Measurements from ENCODE around the gene BRICD5.

Gene BRICD5

GRCh38 chr16:2236337-2237101, 25.9 kb upstream of the BRICD5 start, which contains the start of gene DNASE1L2:
TSS of gene DNASE1L2 (plus strand) at chr16:2236444. CDS start at chr16:2236817, 373 bp downstream.
- TF ChIP-seq CTCF (IDR thresholded peaks at IDR 0.05; ENCODE audit: low read depth, low read length, missing control alignments) = no peak
- H3K4me3 ChIP-seq (ENCODE audit: low read depth, low read length) = no peak within 1 kb of the TSS
- no peak for DNase-seq (ENCODE audit: low read depth)

GRCh38 chr16:2235695-2236336, 25.2 kb upstream of the BRICD5 start:
- no peak overlapping the region for H3K4me3 ChIP-seq (ENCODE audit: low read depth, low read length)
- DNase-seq (ENCODE audit: low read depth) = no peak
- TF ChIP-seq CTCF (IDR thresholded peaks at IDR 0.05; ENCODE audit: low read depth, low read length, missing control alignments) = no peak

- no peak for DNase-seq (ENCODE audit: low read depth)
- no peak overlapping the region for H3K4me3 ChIP-seq (ENCODE audit: low read depth, low read length)
- TF ChIP-seq CTCF (IDR thresholded peaks at IDR 0.05; ENCODE audit: low read depth, low read length, missing control alignments) = no peak
Measured at GRCh38 chr16:2235234-2235651, 24.6 kb upstream of the BRICD5 start.

- TF ChIP-seq CTCF (IDR thresholded peaks at IDR 0.05; ENCODE audit: low read depth, low read length, missing control alignments) = no peak
- DNase-seq (ENCODE audit: low read depth) = no peak
- no peak overlapping the region for H3K4me3 ChIP-seq (ENCODE audit: low read depth, low read length)
Measured at GRCh38 chr16:2234813-2235170, 24.1 kb upstream of the BRICD5 start.

- TF ChIP-seq CTCF (IDR thresholded peaks at IDR 0.05; ENCODE audit: low read depth, low read length, missing control alignments) = no peak
- no peak overlapping the region for H3K4me3 ChIP-seq (ENCODE audit: low read depth, low read length)
- DNase-seq (ENCODE audit: low read depth) = no peak
Measured at GRCh38 chr16:2233872-2234812, 23.5 kb upstream of the BRICD5 start.

GRCh38 chr16:2233046-2233775, 22.5 kb upstream of the BRICD5 start:
- no peak for TF ChIP-seq CTCF (IDR thresholded peaks at IDR 0.05; ENCODE audit: low read depth, low read length, missing control alignments)
- H3K4me3 ChIP-seq (ENCODE audit: low read depth, low read length) = no peak overlapping the region
- DNase-seq (ENCODE audit: low read depth) = no peak
